Fibroblast of skin of scalp (primary cell): ENCODE measurements around the gene TRNP1.
A peak's percentile ranks its signal among the peaks of the same experiment; 100 is the strongest.

ENCODE experiments used
- DNase-seq: peaks from one replicate; pipeline ENCODE4 v3.0.0-alpha.2; 2013

Gene TRNP1

DNA sequence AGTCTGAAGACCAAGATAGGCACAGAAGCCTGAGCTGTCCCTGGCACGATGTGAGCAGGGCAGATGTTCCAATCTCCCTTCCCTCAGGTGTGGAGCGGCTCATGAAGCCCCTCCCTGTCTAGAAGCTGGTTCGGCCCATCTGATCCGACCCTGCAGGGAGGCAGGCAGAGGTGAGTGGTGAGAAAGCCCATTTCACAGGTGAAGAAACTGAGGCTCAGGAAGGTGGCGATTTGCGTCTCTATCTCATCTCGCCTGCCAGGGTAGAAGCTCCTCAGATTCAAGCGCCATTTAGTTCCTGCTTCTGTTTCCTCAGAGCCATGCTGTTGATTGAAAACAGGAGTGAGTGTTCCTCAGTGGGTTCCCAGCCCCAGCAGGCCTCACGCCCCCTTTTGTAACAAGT is 36.0 kb downstream of the TRNP1 start:
- no peak for DNase-seq

DNA sequence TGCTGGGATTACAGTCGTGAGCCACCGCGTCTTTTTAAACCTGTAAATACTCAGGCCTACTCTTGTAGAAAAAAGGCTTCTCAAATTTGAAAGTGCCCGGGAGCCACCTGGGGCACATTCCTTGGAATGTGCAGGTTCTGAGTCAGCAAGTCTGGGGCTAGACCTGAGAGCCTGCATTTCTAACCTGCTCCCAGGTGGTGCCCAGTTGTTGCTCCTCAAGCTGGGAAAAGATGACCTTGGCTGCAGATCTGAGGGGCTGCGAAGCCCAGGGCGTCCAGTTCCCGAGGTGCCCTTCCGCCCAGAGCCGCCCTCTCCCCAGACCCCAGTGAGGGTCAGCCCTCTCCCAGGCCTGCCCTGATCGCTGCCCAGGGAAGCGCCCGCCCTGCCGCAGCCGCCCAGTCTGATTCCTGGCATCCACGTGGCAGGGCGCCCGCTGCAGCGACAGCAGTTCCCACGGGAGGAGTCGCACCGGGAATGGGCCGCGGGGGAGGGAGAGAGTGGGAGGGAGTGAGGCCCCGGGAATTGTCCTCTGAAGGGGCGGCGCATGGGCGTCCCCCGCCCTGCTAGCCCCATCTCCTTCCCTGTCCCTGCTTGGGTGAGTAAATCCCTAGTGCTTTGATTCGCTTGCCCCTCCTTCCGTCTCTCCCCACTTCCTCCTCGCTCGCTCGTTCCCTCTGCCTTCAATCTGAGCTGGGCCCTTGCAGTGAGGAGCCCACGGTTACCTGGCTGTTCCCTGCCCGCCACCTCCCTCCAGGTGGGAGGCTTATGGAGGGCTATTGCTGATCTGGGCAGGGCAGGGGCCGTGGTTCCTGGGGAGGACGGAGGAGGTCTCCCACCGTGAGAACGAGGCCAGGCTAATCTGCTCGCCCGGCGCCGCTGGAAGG is 38.0 kb downstream of the TRNP1 start:
- DNase-seq = peak; percentile 85

DNA sequence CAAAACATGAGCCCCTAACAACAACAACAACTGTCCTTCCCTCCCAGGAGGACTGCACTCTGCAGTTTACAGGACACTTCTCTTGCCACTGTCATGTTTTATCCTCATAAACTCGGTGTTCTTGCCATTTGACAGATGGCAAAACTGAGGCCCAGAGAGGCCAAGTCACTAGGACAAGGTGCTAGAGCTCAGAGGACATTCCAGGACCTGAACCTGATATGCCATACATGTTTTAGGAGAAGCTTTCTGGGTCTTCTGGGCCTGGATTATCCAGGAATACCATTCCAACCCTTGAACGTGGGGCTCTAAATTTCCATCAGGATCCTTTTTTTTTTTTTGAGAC is 38.6 kb downstream of the TRNP1 start:
- no peak for DNase-seq

DNA sequence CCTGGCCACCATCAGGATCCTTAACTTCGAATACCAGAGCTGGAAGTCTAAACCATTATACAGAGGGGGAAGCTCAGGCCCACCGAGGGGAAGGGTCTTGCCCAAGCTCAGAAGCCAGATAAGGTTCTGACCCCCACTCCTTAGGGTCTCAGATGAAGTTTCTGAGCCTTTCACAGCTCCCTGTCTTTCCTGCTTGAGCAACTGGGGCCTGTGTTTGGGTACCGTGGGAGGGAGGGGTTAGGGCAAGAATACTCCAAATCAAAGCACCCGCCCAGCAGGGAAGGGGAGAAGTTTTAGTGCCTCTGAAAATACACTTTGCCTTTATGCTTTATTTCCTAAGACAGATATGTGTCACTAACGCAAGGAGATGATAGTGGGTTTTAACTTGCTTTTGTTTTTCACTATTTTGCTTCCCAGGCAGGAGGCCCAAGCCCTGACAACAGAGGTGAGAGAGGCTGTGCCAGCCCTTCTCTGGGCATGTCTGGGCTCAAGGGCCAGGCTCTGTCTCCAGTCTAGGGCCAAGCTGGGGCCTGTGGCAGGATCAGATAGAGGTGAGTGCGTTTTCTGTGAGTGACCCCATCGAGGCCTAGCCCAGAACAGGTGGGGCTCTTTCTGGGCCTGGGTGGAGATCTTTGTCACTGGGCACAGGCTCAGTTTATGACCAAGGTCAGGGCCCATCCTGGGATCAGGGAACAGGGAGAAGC is 39.7 kb downstream of the TRNP1 start:
- DNase-seq = no peak

DNA sequence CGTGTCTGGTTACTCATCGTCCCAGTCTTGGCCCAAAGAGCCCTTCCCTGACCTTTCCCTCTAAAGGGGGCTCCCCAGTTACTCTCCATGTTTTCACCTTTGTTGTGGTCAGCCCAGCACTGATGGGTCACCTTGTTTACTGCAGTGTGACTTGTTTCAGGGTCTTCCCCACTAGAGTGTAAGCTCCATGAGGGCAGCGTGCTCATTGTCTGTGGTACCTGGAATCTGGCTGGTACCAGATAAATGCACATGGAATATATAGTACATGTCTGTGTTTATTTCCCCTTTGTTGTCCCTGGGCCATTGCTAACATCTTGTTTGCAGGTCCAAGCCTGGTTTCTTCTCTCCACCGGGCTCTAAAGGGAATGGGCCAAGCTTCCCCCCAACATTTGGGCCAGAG is 41.9 kb downstream of the TRNP1 start:
- no peak for DNase-seq

GRCh38 chr1:27036718-27037117 is 43.2 kb downstream of the TRNP1 start:
- DNase-seq = no peak

DNA sequence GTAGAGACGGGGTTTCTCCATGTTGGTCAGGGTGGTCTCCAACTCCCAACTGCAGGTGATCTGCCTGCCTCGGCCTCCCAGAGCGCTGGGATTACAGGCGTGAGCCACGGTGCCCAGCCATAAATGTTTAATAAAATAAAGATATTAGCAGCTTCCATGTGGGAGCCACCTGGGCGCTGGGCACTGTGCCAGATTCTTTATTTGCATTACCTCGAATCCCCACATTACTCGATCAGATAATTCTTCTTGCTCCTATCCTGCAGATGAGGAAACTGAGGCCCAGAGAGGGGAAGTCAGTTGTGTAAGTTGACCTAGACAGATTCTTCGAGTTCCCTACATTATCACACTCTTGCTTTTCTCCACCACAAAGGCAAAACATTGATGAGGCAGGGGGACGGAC is 44.0 kb downstream of the TRNP1 start:
- no peak for DNase-seq

DNA sequence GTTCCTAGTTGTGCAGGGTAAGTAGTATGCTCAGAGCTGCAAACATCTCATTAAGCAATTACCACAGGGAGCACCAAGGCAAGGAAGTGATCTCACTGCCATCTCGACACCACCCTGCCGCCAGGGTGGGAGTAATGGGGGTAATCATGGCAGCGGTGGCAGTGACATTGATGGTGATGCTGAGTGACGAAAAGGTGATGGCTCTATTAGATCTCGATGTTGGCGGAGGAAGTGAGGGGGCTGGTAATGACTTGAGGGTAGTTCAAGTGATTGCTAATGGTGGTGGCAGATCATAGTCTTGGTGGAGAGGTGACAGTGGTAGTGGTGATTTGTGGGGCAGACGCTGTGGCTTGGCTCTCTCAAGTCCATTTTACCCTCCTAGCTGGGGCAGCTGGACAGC is 44.5 kb downstream of the TRNP1 start:
- DNase-seq = no peak

GRCh38 chr1:27042670-27043069 is 49.2 kb downstream of the TRNP1 start:
- no peak for DNase-seq

DNA sequence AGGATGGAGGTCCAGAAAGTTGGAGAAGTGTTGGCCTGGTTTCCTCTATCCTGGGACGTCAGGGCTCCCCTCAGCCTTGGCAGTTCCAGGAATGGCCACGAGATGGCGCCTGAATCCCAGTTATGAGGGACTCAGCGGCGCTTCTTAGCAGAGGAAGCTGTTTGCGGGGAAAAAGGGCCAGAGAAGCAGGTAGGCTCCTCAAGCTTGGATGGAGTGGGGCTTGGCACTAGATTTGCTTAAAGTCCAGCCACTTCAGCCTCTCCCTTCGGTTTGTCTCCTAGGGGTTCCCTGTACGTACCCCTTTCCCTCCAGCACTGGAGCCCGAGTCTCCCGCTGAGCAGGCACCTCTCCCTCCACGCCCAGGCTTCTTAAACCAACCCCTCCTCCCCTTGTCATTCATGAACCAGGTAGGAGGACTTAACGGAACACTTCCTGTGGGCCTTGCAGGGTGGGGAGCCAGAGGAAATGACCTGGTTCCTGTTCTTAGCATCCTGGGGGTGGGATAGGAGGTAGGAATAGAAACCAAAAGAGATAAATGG is 51.2 kb downstream of the TRNP1 start:
- DNase-seq = peak; percentile 78

- peak; percentile 60 for DNase-seq
Measured at GRCh38 chr1:27045973-27046558, 52.6 kb downstream of the TRNP1 start.

GRCh38 chr1:27047914-27048313 is 54.4 kb downstream of the TRNP1 start:
- DNase-seq = no peak

GRCh38 chr1:27049100-27049499 is 55.6 kb downstream of the TRNP1 start:
- DNase-seq = peak; percentile 27

GRCh38 chr1:27049607-27050006 is 56.1 kb downstream of the TRNP1 start:
- DNase-seq = no peak
